Loucy (cell line): ENCODE measurements around the gene MORC4.

Experiments used
- H2AFZ ChIP-seq: fragments of 200-600 bp; sonication (generic); 2 replicates; pipeline ENCODE4 v1.6.0; 2016; ENCODE audit warnings: antibody characterized with exemption, mild to moderate bottlenecking, low read length, moderate library complexity
- H3F3A ChIP-seq: fragments of 200-600 bp; 2 replicates; pipeline ENCODE4 v1.6.0; 2016; ENCODE audit warnings: antibody characterized with exemption, low read depth, mild to moderate bottlenecking
- H3K27me3 ChIP-seq: fragments of 200-600 bp; sonication (generic); 2 replicates; pipeline ENCODE4 v1.6.1; 2014; ENCODE audit warnings: low read length, mild to moderate bottlenecking; ENCODE audit not compliant: insufficient read depth, poor library complexity, severe bottlenecking
- H3K36me3 ChIP-seq: fragments of 200-600 bp; sonication (generic); 2 replicates; pipeline ENCODE4 v1.6.1; 2016; ENCODE audit warnings: low read length; ENCODE audit not compliant: insufficient read depth
- H3K4me1 ChIP-seq: fragments of 200-600 bp; sonication (generic); 2 replicates; pipeline ENCODE4 v1.5.1; 2014; ENCODE audit warnings: low read length, mild to moderate bottlenecking; ENCODE audit not compliant: insufficient read depth, poor library complexity, severe bottlenecking
- H3K4me2 ChIP-seq: fragments of 200-600 bp; sonication (generic); 2 replicates; pipeline ENCODE4 v1.6.0; 2014; ENCODE audit warnings: antibody characterized with exemption, low read length, low read depth, mild to moderate bottlenecking; ENCODE audit not compliant: poor library complexity, severe bottlenecking
- H3K4me3 ChIP-seq: fragments of 200-600 bp; sonication (generic); 2 replicates; pipeline ENCODE4 v1.5.1; 2014; ENCODE audit warnings: low read length, mild to moderate bottlenecking, mixed read lengths; ENCODE audit not compliant: poor library complexity, severe bottlenecking
- H3K79me2 ChIP-seq: fragments of 200-600 bp; sonication (generic); 2 replicates; pipeline ENCODE4 v1.6.1; 2014; ENCODE audit warnings: low read length; ENCODE audit not compliant: insufficient read depth
- H3K9ac ChIP-seq: fragments of 200-600 bp; sonication (generic); 2 replicates; pipeline ENCODE4 v1.6.0; 2014; ENCODE audit warnings: mild to moderate bottlenecking, low read depth, low read length, moderate library complexity; ENCODE audit not compliant: poor library complexity, severe bottlenecking
- H3K9me2 ChIP-seq: fragments of 200-600 bp; sonication (generic); replicated peaks from 2 replicates; pipeline ENCODE4 v1.6.1; 2016; ENCODE audit warnings: low read depth, low read length, mixed read lengths
- H3K9me3 ChIP-seq: fragments of 200-600 bp; sonication (generic); 2 replicates; pipeline ENCODE4 v1.6.1; 2014; ENCODE audit warnings: mild to moderate bottlenecking, antibody characterized with exemption, low read length, low read depth; ENCODE audit not compliant: insufficient read depth
- H4K20me1 ChIP-seq: fragments of 200-600 bp; sonication (generic); 2 replicates; pipeline ENCODE4 v1.6.0; 2014; ENCODE audit warnings: antibody characterized with exemption, low read length, mild to moderate bottlenecking; ENCODE audit not compliant: insufficient read depth, poor library complexity, severe bottlenecking
- CTCF ChIP-seq: fragments of 200-600 bp; sonication (generic); conservative IDR thresholded peaks from 2 replicates; pipeline ENCODE4 v1.5.1; 2014; ENCODE audit warnings: mild to moderate bottlenecking, antibody characterized with exemption, low read length
- EZH2phosphoT487 ChIP-seq: fragments of 200-600 bp; IDR thresholded peaks from 2 replicates; pipeline ENCODE4 v1.6.1; 2018; ENCODE audit warnings: antibody characterized with exemption, mild to moderate bottlenecking, moderate library complexity, borderline replicate concordance

The MORC4 gene

GRCh38 chrX:106899276-106899675 is 100.7 kb downstream of the MORC4 start:
- TF ChIP-seq CTCF: no peak
- no peak for TF ChIP-seq EZH2phosphoT487
- no peaks in the 10 kb centered on the region for H3K79me2 ChIP-seq
- H3K4me1 ChIP-seq: peaks cover 9% of the 10 kb centered on the region
- no peaks in the 10 kb centered on the region for H3K9me3 ChIP-seq
- H3K9ac ChIP-seq: no peak overlapping the region
- H4K20me1 ChIP-seq: no peaks in the 10 kb centered on the region
- H2AFZ ChIP-seq: no peak overlapping the region
- no peaks in the 10 kb centered on the region for H3K36me3 ChIP-seq
- no peak overlapping the region for H3K4me2 ChIP-seq
- H3K27me3 ChIP-seq: no peaks in the 10 kb centered on the region
- H3F3A ChIP-seq: no peaks in the 10 kb centered on the region
- no peaks in the 10 kb centered on the region for H3K9me2 ChIP-seq
- no peak overlapping the region for H3K4me3 ChIP-seq

- no peaks in the 10 kb centered on the region for H3K9me2 ChIP-seq
- no peaks in the 10 kb centered on the region for H3F3A ChIP-seq
- TF ChIP-seq EZH2phosphoT487 (no peak), CTCF (peak; percentile 59)
- peaks cover 5% of the 10 kb centered on the region for H3K4me1 ChIP-seq
- no peak overlapping the region for H3K4me2 ChIP-seq
- H3K9ac ChIP-seq: no peak overlapping the region
- H3K4me3 ChIP-seq: no peak overlapping the region
- H3K36me3 ChIP-seq: no peaks in the 10 kb centered on the region
- peak overlapping the region; percentile 73 for H2AFZ ChIP-seq
- no peaks in the 10 kb centered on the region for H3K79me2 ChIP-seq
- no peaks in the 10 kb centered on the region for H3K27me3 ChIP-seq
- H3K9me3 ChIP-seq: no peaks in the 10 kb centered on the region
- no peaks in the 10 kb centered on the region for H4K20me1 ChIP-seq
These were observed 101.5 kb downstream of the MORC4 start for GRCh38 chrX:106898462-106898861.

- H2AFZ ChIP-seq: no peak overlapping the region
- no peaks in the 10 kb centered on the region for H3K27me3 ChIP-seq
- no peaks in the 10 kb centered on the region for H3K79me2 ChIP-seq
- no peak overlapping the region for H3K9ac ChIP-seq
- no peak for TF ChIP-seq CTCF
- TF ChIP-seq EZH2phosphoT487: no peak
- no peaks in the 10 kb centered on the region for H3K36me3 ChIP-seq
- no peaks in the 10 kb centered on the region for H3K9me3 ChIP-seq
- no peaks in the 10 kb centered on the region for H3K9me2 ChIP-seq
- no peaks in the 10 kb centered on the region for H3K4me1 ChIP-seq
- H4K20me1 ChIP-seq: no peaks in the 10 kb centered on the region
- no peaks in the 10 kb centered on the region for H3F3A ChIP-seq
- H3K4me3 ChIP-seq: no peak overlapping the region
- no peak overlapping the region for H3K4me2 ChIP-seq
These were observed 102.8 kb downstream of the MORC4 start for GRCh38 chrX:106897259-106897658.
